Spleen (tissue), 7 donors: ENCODE measurements around the gene EVC.

ENCODE experiments used
- CTCF ChIP-seq, 11 experiments: fragments of 200-600 bp in 7 of 11; fragments of 450-650 bp in 4 of 11; sonication (generic) in 4 of 11; IDR thresholded peaks in 8 of 11; conservative IDR thresholded peaks in 3 of 11; 1 replicate in 7 of 11; 2 replicates in 4 of 11; pipeline versions ENCODE4 v1.4.0 to v1.8.0; 2016 to 2021; ENCODE audit warnings: antibody characterized with exemption in 11 of 11, inconsistent platforms in 4 of 11, mild to moderate bottlenecking in 1 of 11
- POLR2A ChIP-seq, 3 donors: fragments of 450-650 bp; IDR thresholded peaks; one replicate each; pipeline ENCODE4 v1.5.1; 2017; ENCODE audit warnings: antibody characterized with exemption in 3 of 3, mild to moderate bottlenecking in 1 of 3
- POLR2AphosphoS5 ChIP-seq, 3 donors: sonication (generic); formaldehyde crosslinking; IDR thresholded peaks; one replicate each; pipeline ENCODE4 v1.5.1; 2017; ENCODE audit warnings: antibody characterized with exemption in 3 of 3
- donor health status: DM: no; HTN: no; CAD: no; lungs with moderate emphysema.
- donor health status: DM: no; HTN: no; CAD: no.
- donor health status: DM: no; HTN: no; CAD: no.

DNA sequence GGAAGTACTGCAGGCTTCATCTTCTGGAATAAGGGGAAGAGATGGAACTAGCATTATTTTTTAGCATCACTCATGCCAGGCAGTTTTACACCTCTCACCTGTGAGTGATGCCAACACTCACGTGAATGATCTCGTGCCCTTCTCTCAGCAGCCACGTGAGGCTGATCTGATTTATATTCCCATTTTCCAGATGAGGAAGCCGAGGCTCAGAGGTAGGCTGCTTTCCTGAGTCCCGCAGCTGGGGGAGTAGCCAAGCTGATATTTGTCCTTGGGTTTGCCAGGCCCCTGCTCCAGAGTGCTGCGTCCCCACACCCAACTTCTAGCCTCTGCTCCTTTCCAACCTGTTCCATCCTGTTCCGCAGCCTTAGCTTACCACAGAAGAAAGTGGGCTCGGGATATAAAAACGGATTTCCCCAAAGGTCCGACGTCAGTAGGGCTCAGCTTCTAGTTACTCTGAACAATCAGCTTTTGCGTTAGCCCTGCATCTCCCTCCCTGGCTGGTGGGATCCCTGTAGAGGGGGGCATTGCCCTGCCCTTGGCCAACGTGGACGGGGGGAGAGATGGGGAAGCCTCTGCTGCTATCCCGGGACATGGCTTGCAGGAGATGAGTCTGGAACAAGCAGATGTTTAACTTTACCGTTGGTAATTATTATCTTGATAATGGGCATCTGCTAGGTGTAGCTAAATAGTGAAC lies 9.3 kb downstream of the EVC start:
- TF ChIP-seq CTCF (IDR thresholded peaks at IDR 0.05 in 8 of 11, conservative IDR thresholded peaks at IDR 0.05 in 3 of 11) (no peak), POLR2A (IDR thresholded peaks at IDR 0.05) (no peak), POLR2AphosphoS5 (IDR thresholded peaks at IDR 0.05) (no peak)
